K562 (cell line): Measurements from ENCODE around the gene ARAF. TPM values are rescaled to one million over a fixed set of nuclear protein-coding genes. Genes with fewer than 3 reads are reported as not detected.

Experiments
- ATAC-seq: fragments of 200-7000 bp; cut with Tn5 transposase; 3 replicates; pipeline ENCODE4 v1.9.1; 2020; ENCODE audit warnings: moderate library complexity
- BruUV-seq: library from RNA; stranded (reverse); fragments of 400-500 nt; replicated peaks from 2 replicates; lab custom pipeline; 2021; lab: Mats Ljungman, UMichigan
- CTCF ChIA-PET: fragments of 300-600 bp; formaldehyde crosslinking; extraction: SDS; loops from one replicate; lab custom pipeline; 2021; ENCODE audit warnings: low intra/inter-chr PET ratio; lab: Yijun Ruan, JAX
- POLR2A ChIA-PET: fragments of 300-600, 350-650 bp; sonication (Branson Sonifier 250); formaldehyde crosslinking; extraction: SDS; loops from one replicate; lab custom pipeline; 2021; ENCODE audit warnings: antibody characterized with exemption, inconsistent platforms; lab: Yijun Ruan, JAX
- DNase-seq, 4 experiments: peaks; one replicate each; pipeline versions ENCODE4 v3.0.0 to v3.0.0-alpha.2; 2011 to 2018; ENCODE audit warnings: low spot score in 3 of 4, mixed read lengths in 3 of 4; ENCODE audit errors: extremely low read depth in 1 of 4
- FAIRE-seq: peaks from 2 replicates; lab custom pipeline; 2011; peaks lifted over from hg19 to GRCh38; lab: Jason Lieb, UNC
- H2AFZ ChIP-seq: 2 replicates; pipeline ENCODE4 v1.6.0; 2011; ENCODE audit warnings: low read depth, low read length, control low read depth, inconsistent platforms
- H3K27ac ChIP-seq: fragments of 200-600 bp; 3 replicates; pipeline ENCODE4 v1.8.0; 2011; ENCODE audit warnings: low read depth, mild to moderate bottlenecking, control low read depth, inconsistent platforms, low read length, moderate library complexity, mixed read lengths; ENCODE audit errors: extremely low read depth
- H3K27me3 ChIP-seq, 2 experiments: fragments of 300-600 bp in 1 of 2; 2 replicates in 1 of 2; 3 replicates in 1 of 2; pipeline versions ENCODE4 v1.6.0 to v1.8.0; 2011; ENCODE audit warnings: inconsistent platforms in 2 of 2, low read length in 2 of 2, mild to moderate bottlenecking in 1 of 2, mixed read lengths in 1 of 2, moderate library complexity in 1 of 2; ENCODE audit not compliant: control insufficient read depth in 2 of 2, insufficient read depth in 2 of 2
- H3K36me3 ChIP-seq: fragments of 300-600 bp; 3 replicates; pipeline ENCODE4 v1.8.0; 2011; ENCODE audit warnings: mild to moderate bottlenecking, low read length, inconsistent platforms; ENCODE audit not compliant: control insufficient read depth, insufficient read depth
- H3K4me1 ChIP-seq, 2 experiments: fragments of 200-600 bp in 1 of 2; replicated peaks in 1 of 2; 2 replicates in 1 of 2; 3 replicates in 1 of 2; pipeline versions ENCODE4 v1.5.1 to v1.8.0; 2011; ENCODE audit warnings: inconsistent platforms in 2 of 2, low read length in 2 of 2, mild to moderate bottlenecking in 1 of 2, mixed read lengths in 1 of 2, moderate library complexity in 1 of 2; ENCODE audit not compliant: control insufficient read depth in 2 of 2, insufficient read depth in 2 of 2
- H3K4me2 ChIP-seq: 2 replicates; pipeline ENCODE4 v1.6.1; 2011; ENCODE audit warnings: low read length, control low read depth, inconsistent platforms, mixed read lengths; ENCODE audit not compliant: insufficient read depth
- H3K4me3 ChIP-seq: fragments of 200-600 bp; sonication (generic), shearing (Covaris generic); 2 replicates; pipeline ENCODE4 v1.5.1; 2016; ENCODE audit warnings: control low read depth, inconsistent platforms
- H3K79me2 ChIP-seq: fragments of 200-600 bp; 3 replicates; pipeline ENCODE4 v1.8.0; 2011; ENCODE audit warnings: low read length, inconsistent platforms; ENCODE audit not compliant: control insufficient read depth, insufficient read depth
- H3K9ac ChIP-seq, 2 experiments: 2 replicates each; pipeline versions ENCODE4 v1.6.0 to v1.6.1; 2011; ENCODE audit warnings: low read depth in 2 of 2, low read length in 2 of 2, control low read depth in 1 of 2, inconsistent platforms in 1 of 2, mild to moderate bottlenecking in 1 of 2, mixed read lengths in 1 of 2; ENCODE audit not compliant: insufficient read depth in 1 of 2
- H3K9me1 ChIP-seq: one replicate; pipeline ENCODE4 v1.6.0; 2011; ENCODE audit warnings: inconsistent platforms, mild to moderate bottlenecking, low read length, moderate library complexity; ENCODE audit not compliant: control insufficient read depth, insufficient read depth
- H3K9me3 ChIP-seq: replicated peaks from 2 replicates; pipeline ENCODE4 v1.5.1; 2011; ENCODE audit warnings: low read depth, low read length, inconsistent platforms; ENCODE audit not compliant: control insufficient read depth, insufficient read depth
- H4K20me1 ChIP-seq: replicated peaks from 2 replicates; pipeline ENCODE4 v1.6.1; 2011; ENCODE audit warnings: low read length, inconsistent platforms, mixed read lengths; ENCODE audit not compliant: control insufficient read depth, insufficient read depth
- FOSL1 ChIP-seq: fragments of 200-800 bp; sonication (Bioruptor generic); conservative IDR thresholded peaks from 2 replicates; pipeline ENCODE4 v1.6.1; 2016; ENCODE audit warnings: missing genetic modification characterization, missing compliant biosample characterization
- MEF2D ChIP-seq: conservative IDR thresholded peaks from 2 replicates; pipeline ENCODE4 v1.6.1; 2016; ENCODE audit warnings: low read depth, missing genetic modification characterization, missing compliant biosample characterization
- NFE2L1 ChIP-seq: fragments of 450-650 bp; IDR thresholded peaks from 2 replicates; pipeline ENCODE4 v1.6.1; 2016; ENCODE audit warnings: missing genetic modification characterization, low read depth, mild to moderate bottlenecking, missing compliant biosample characterization, moderate library complexity, borderline replicate concordance
- NR4A1 ChIP-seq, 2 experiments: fragments of 250-450 bp in 1 of 2; fragments of 450-650 bp in 1 of 2; sonication (Bioruptor Pico) in 1 of 2; IDR thresholded peaks; 2 replicates each; pipeline versions ENCODE4 v1.4.0 to v1.6.1; 2016 to 2020; ENCODE audit warnings: mild to moderate bottlenecking in 2 of 2, missing compliant biosample characterization in 1 of 2, missing genetic modification characterization in 1 of 2, moderate library complexity in 1 of 2
- PHF20 ChIP-seq: fragments of 450-650 bp; IDR thresholded peaks from 2 replicates; pipeline ENCODE4 v1.6.1; 2018; ENCODE audit not compliant: partially characterized antibody
- RERE ChIP-seq: sonication (generic); formaldehyde crosslinking; IDR thresholded peaks from 2 replicates; pipeline ENCODE4 v1.8.0; 2023; ENCODE audit warnings: missing genetic modification reagents, mild to moderate bottlenecking, borderline replicate concordance
- RNF219 ChIP-seq: fragments of 250-450 bp; sonication (Bioruptor Pico); IDR thresholded peaks from 2 replicates; pipeline ENCODE4 v1.5.0; 2022; ENCODE audit warnings: mild to moderate bottlenecking
- ZEB2 ChIP-seq: fragments of 450-650 bp; IDR thresholded peaks from 2 replicates; pipeline ENCODE4 v1.6.1; 2016
- ZNF316 ChIP-seq: fragments of 450-650 bp; IDR thresholded peaks from 2 replicates; pipeline ENCODE4 v1.6.1; 2016
- ZNF324 ChIP-seq: fragments of 250-450 bp; sonication (Bioruptor Pico); IDR thresholded peaks from 2 replicates; pipeline ENCODE4 v1.4.0; 2020; ENCODE audit warnings: mild to moderate bottlenecking
- ZNF551 ChIP-seq: fragments of 250-450 bp; sonication (Bioruptor Pico); IDR thresholded peaks from 2 replicates; pipeline ENCODE4 v1.5.0; 2021; ENCODE audit warnings: mild to moderate bottlenecking, moderate library complexity
- ZNF778 ChIP-seq: fragments of 450-650 bp; formaldehyde crosslinking; IDR thresholded peaks from 2 replicates; pipeline ENCODE4 v1.4.0; 2020; ENCODE audit warnings: mild to moderate bottlenecking, moderate library complexity
- ZNF780A ChIP-seq: fragments of 250-450 bp; sonication (Bioruptor Pico); IDR thresholded peaks from 2 replicates; pipeline ENCODE4 v1.5.0; 2021; ENCODE audit warnings: mild to moderate bottlenecking
- ZSCAN29 ChIP-seq: fragments of 450-650 bp; IDR thresholded peaks from 2 replicates; pipeline ENCODE4 v1.6.1; 2017
- WGBS: fragments of 100-300 bp; shearing (Covaris generic); methylation state at CpG from one replicate; pipeline ENCODE4 v1.1.6; 2016; ENCODE audit warnings: low coverage, mixed read lengths; ENCODE audit not compliant: insufficient coverage; ENCODE audit errors: missing lambda C conversion rate; 5-methylcytosine and 5-hydroxymethylcytosine counted together
- in situ Hi-C: fragments of 300-500 bp; cut with MboI; formaldehyde crosslinking; loops from 4 replicates; pipeline ENCODE4 v1.15.0; 2018; ENCODE audit warnings: inconsistent platforms, mixed read lengths
- intact Hi-C: fragments of 100-400 bp; cut with micrococcal nuclease; formaldehyde crosslinking; loops from 2 replicates; pipeline ENCODE4 v1.14.2; 2022
- polyA plus RNA-seq, 8 experiments: library from polyadenylated mRNA; depleted of rRNA in 4 of 8; stranded (reverse) in 5 of 8; unstranded in 3 of 8; fragments of >200 nt; fragmentation: Nextera tagmentation in 2 of 8; fragmentation: Illumina TruSeq in 1 of 8; extraction: Ambion mirVana in 2 of 8; extraction: Trizol in 1 of 8; gene quantifications; 2 replicates each; pipeline versions ENCODE4 v1.2.1 to v1.2.3, GENCODE V29; 2011 to 2014; ENCODE audit warnings: inconsistent platforms in 1 of 8, missing spikeins in 1 of 8
- total RNA-seq, 7 experiments: library from RNA; depleted of rRNA in 6 of 7; stranded (reverse); fragments of >200 nt in 6 of 7; fragmentation: Illumina TruSeq in 2 of 7; extraction: Trizol in 2 of 7; gene quantifications; 2 replicates each; pipeline versions ENCODE4 v1.2.1 to v1.2.3, GENCODE V29; 2011 to 2021; ENCODE audit warnings: low replicate concordance in 1 of 7

The ARAF gene
- total and polyA plus RNA-seq, 9 of the 15 experiments (the other 6 are each of a cell fraction or from before 2014, with no cell fraction given) = 5.5 to 70.0 (median 29.4) TPM

GRCh38 chrX:47558436-47558835, 2.6 kb upstream of the ARAF start:
- 93% methylated on average over 3 of the region's 3 CpGs for WGBS
- peaks cover 11 to 14% of the 10 kb centered on the region in 2 experiments for H3K4me1 ChIP-seq
- no peaks in the 10 kb centered on the region for H4K20me1 ChIP-seq
- no peak overlapping the region for H3K9ac ChIP-seq
- H3K27me3 ChIP-seq = no peaks in the 10 kb centered on the region
- no peak overlapping the region for H3K4me2 ChIP-seq
- H3K79me2 ChIP-seq = peaks cover 20% of the 10 kb centered on the region
- DNase-seq (no peak), FAIRE-seq (no peak), ATAC-seq (no peak)
- CTCF ChIA-PET = no interaction called here
- BruUV-seq = no TSS peak
- H3K9me3 ChIP-seq = no peaks in the 10 kb centered on the region
- no peak overlapping the region for H3K27ac ChIP-seq
- intact Hi-C loops (no loop called here), in situ Hi-C loops (no loop called here)
- H3K36me3 ChIP-seq = peaks cover 11% of the 10 kb centered on the region
- no peak overlapping the region for H2AFZ ChIP-seq
- no peak overlapping the region for H3K4me3 ChIP-seq
- POLR2A ChIA-PET = no interaction called here
- H3K9me1 ChIP-seq = no peaks in the 10 kb centered on the region
- TF ChIP-seq ZEB2 = no peak
- TF ChIP-seq MEF2D (tag) = no peak
- no peak for TF ChIP-seq NR4A1 (CRISPR knock-in tag; IDR thresholded peaks at IDR 0.05)
- TF ChIP-seq NR4A1 (tag; IDR thresholded peaks at IDR 0.05) = no peak
- TF ChIP-seq ZNF778 = no peak
- no peak for TF ChIP-seq ZNF324 (CRISPR knock-in tag)
- TF ChIP-seq ZSCAN29 = no peak
- no peak for TF ChIP-seq ZNF551 (CRISPR knock-in tag)
- TF ChIP-seq RNF219 = no peak
- no peak for TF ChIP-seq PHF20
- no peak for TF ChIP-seq ZNF780A (CRISPR knock-in tag)
- no peak for TF ChIP-seq NFE2L1 (tag)
- TF ChIP-seq RERE (CRISPR knock-in tag) = no peak
- no peak for TF ChIP-seq FOSL1 (tag)
- TF ChIP-seq ZNF316 = no peak
